Measurements from ENCODE around the gene SUSD2.

SUSD2 gene

GRCh38 chr22:24146194-24146616 lies 35.1 kb upstream of the SUSD2 start:
- Mint-ChIP-seq H3K27ac (peak overlapping the region; percentile 75), H3K36me3 (no peaks in the 10 kb centered on the region), H3K4me1 (ENCODE audit: low read depth) (peaks cover 82% of the 10 kb centered on the region), H3K9me3 (ENCODE audit: low read depth) (no peaks in the 10 kb centered on the region), H3K27me3 (no peaks in the 10 kb centered on the region), H3K4me3 (peak overlapping the region; percentile 49)

- no peak overlapping the region for H3K4me3 Mint-ChIP-seq
- H3K9me3 Mint-ChIP-seq (ENCODE audit: low read depth), result no peaks in the 10 kb centered on the region
- peaks cover 81% of the 10 kb centered on the region for H3K4me1 Mint-ChIP-seq (ENCODE audit: low read depth)
- H3K27ac Mint-ChIP-seq, result no peak overlapping the region
- no peaks in the 10 kb centered on the region for H3K27me3 Mint-ChIP-seq
- no peaks in the 10 kb centered on the region for H3K36me3 Mint-ChIP-seq
Observed at GRCh38 chr22:24146791-24147353, 34.4 kb upstream of the SUSD2 start.

GRCh38 chr22:24147666-24148065 lies 33.6 kb upstream of the SUSD2 start:
- no peaks in the 10 kb centered on the region for H3K9me3 Mint-ChIP-seq (ENCODE audit: low read depth)
- H3K27ac Mint-ChIP-seq, result peak overlapping the region; percentile 84
- H3K4me1 Mint-ChIP-seq (ENCODE audit: low read depth), result peaks cover 81% of the 10 kb centered on the region
- no peaks in the 10 kb centered on the region for H3K27me3 Mint-ChIP-seq
- H3K4me3 Mint-ChIP-seq, result no peak overlapping the region
- H3K36me3 Mint-ChIP-seq, result no peaks in the 10 kb centered on the region

GRCh38 chr22:24148266-24149197 lies 32.8 kb upstream of the SUSD2 start:
- H3K4me1 Mint-ChIP-seq (ENCODE audit: low read depth), result peaks cover 82% of the 10 kb centered on the region
- H3K27me3 Mint-ChIP-seq, result no peaks in the 10 kb centered on the region
- H3K27ac Mint-ChIP-seq, result peak overlapping the region; percentile 67
- H3K4me3 Mint-ChIP-seq, result no peak overlapping the region
- no peaks in the 10 kb centered on the region for H3K36me3 Mint-ChIP-seq
- H3K9me3 Mint-ChIP-seq (ENCODE audit: low read depth), result no peaks in the 10 kb centered on the region

- no peaks in the 10 kb centered on the region for H3K27me3 Mint-ChIP-seq
- no peaks in the 10 kb centered on the region for H3K36me3 Mint-ChIP-seq
- no peaks in the 10 kb centered on the region for H3K9me3 Mint-ChIP-seq (ENCODE audit: low read depth)
- peaks cover 82% of the 10 kb centered on the region for H3K4me1 Mint-ChIP-seq (ENCODE audit: low read depth)
- H3K4me3 Mint-ChIP-seq, result no peak overlapping the region
- H3K27ac Mint-ChIP-seq, result peak overlapping the region; percentile 61
Observed at GRCh38 chr22:24149198-24149590, 32.1 kb upstream of the SUSD2 start.

- Mint-ChIP-seq H3K4me1 (ENCODE audit: low read depth) (peaks cover 85% of the 10 kb centered on the region), H3K9me3 (ENCODE audit: low read depth) (no peaks in the 10 kb centered on the region), H3K4me3 (peak overlapping the region; percentile 13), H3K27me3 (no peaks in the 10 kb centered on the region), H3K27ac (peak overlapping the region; percentile 87), H3K36me3 (no peaks in the 10 kb centered on the region)
Observed at GRCh38 chr22:24153353-24153752, 27.9 kb upstream of the SUSD2 start.

- no peaks in the 10 kb centered on the region for H3K9me3 Mint-ChIP-seq (ENCODE audit: low read depth)
- H3K4me1 Mint-ChIP-seq (ENCODE audit: low read depth), result peaks cover 86% of the 10 kb centered on the region
- H3K4me3 Mint-ChIP-seq, result peak overlapping the region; percentile 59
- no peaks in the 10 kb centered on the region for H3K27me3 Mint-ChIP-seq
- no peaks in the 10 kb centered on the region for H3K36me3 Mint-ChIP-seq
- H3K27ac Mint-ChIP-seq, result peak overlapping the region; percentile 87
Observed at GRCh38 chr22:24153959-24154358, 27.3 kb upstream of the SUSD2 start.

GRCh38 chr22:24154826-24155225 lies 26.5 kb upstream of the SUSD2 start:
- Mint-ChIP-seq H3K4me3 (peak overlapping the region; percentile 59), H3K9me3 (ENCODE audit: low read depth) (no peaks in the 10 kb centered on the region), H3K27me3 (no peaks in the 10 kb centered on the region), H3K36me3 (no peaks in the 10 kb centered on the region), H3K27ac (no peak overlapping the region), H3K4me1 (ENCODE audit: low read depth) (peaks cover 87% of the 10 kb centered on the region)

- no peaks in the 10 kb centered on the region for H3K9me3 Mint-ChIP-seq (ENCODE audit: low read depth)
- H3K27ac Mint-ChIP-seq, result peak overlapping the region; percentile 29
- H3K36me3 Mint-ChIP-seq, result no peaks in the 10 kb centered on the region
- peak overlapping the region; percentile 59 for H3K4me3 Mint-ChIP-seq
- peaks cover 86% of the 10 kb centered on the region for H3K4me1 Mint-ChIP-seq (ENCODE audit: low read depth)
- H3K27me3 Mint-ChIP-seq, result no peaks in the 10 kb centered on the region
Observed at GRCh38 chr22:24155627-24156140, 25.6 kb upstream of the SUSD2 start.

GRCh38 chr22:24156141-24156912 lies 25.0 kb upstream of the SUSD2 start:
- no peaks in the 10 kb centered on the region for H3K36me3 Mint-ChIP-seq
- no peaks in the 10 kb centered on the region for H3K27me3 Mint-ChIP-seq
- H3K4me1 Mint-ChIP-seq (ENCODE audit: low read depth), result peaks cover 90% of the 10 kb centered on the region
- no peaks in the 10 kb centered on the region for H3K9me3 Mint-ChIP-seq (ENCODE audit: low read depth)
- H3K4me3 Mint-ChIP-seq, result peak overlapping the region; percentile 87
- peak overlapping the region; percentile 87 for H3K27ac Mint-ChIP-seq

GRCh38 chr22:24156913-24157821 lies 24.1 kb upstream of the SUSD2 start:
- peaks cover 87% of the 10 kb centered on the region for H3K4me1 Mint-ChIP-seq (ENCODE audit: low read depth)
- H3K27ac Mint-ChIP-seq, result peak overlapping the region; percentile 87
- H3K4me3 Mint-ChIP-seq, result peak overlapping the region; percentile 87
- no peaks in the 10 kb centered on the region for H3K9me3 Mint-ChIP-seq (ENCODE audit: low read depth)
- no peaks in the 10 kb centered on the region for H3K36me3 Mint-ChIP-seq
- H3K27me3 Mint-ChIP-seq, result no peaks in the 10 kb centered on the region

GRCh38 chr22:24157822-24158135 lies 23.5 kb upstream of the SUSD2 start:
- H3K4me1 Mint-ChIP-seq (ENCODE audit: low read depth), result peaks cover 87% of the 10 kb centered on the region
- H3K9me3 Mint-ChIP-seq (ENCODE audit: low read depth), result no peaks in the 10 kb centered on the region
- no peaks in the 10 kb centered on the region for H3K27me3 Mint-ChIP-seq
- H3K4me3 Mint-ChIP-seq, result peak overlapping the region; percentile 87
- no peaks in the 10 kb centered on the region for H3K36me3 Mint-ChIP-seq
- peak overlapping the region; percentile 87 for H3K27ac Mint-ChIP-seq

- H3K4me3 Mint-ChIP-seq, result no peak overlapping the region
- H3K4me1 Mint-ChIP-seq (ENCODE audit: low read depth), result peaks cover 70% of the 10 kb centered on the region
- no peaks in the 10 kb centered on the region for H3K9me3 Mint-ChIP-seq (ENCODE audit: low read depth)
- no peaks in the 10 kb centered on the region for H3K36me3 Mint-ChIP-seq
- peak overlapping the region; percentile 87 for H3K27ac Mint-ChIP-seq
- H3K27me3 Mint-ChIP-seq, result no peaks in the 10 kb centered on the region
Observed at GRCh38 chr22:24159650-24160049, 21.6 kb upstream of the SUSD2 start.

GRCh38 chr22:24160546-24160945 lies 20.7 kb upstream of the SUSD2 start:
- peaks cover 61% of the 10 kb centered on the region for H3K4me1 Mint-ChIP-seq (ENCODE audit: low read depth)

More at GRCh38 chr22:24160546-24160945, 20.7 kb upstream of the SUSD2 start:
- Mint-ChIP-seq H3K36me3 (no peaks in the 10 kb centered on the region), H3K27me3 (no peaks in the 10 kb centered on the region), H3K9me3 (ENCODE audit: low read depth) (no peaks in the 10 kb centered on the region), H3K4me3 (no peak overlapping the region), H3K27ac (peak overlapping the region; percentile 87)

Measured in activated naive CD8-positive, alpha-beta T cell (primary cell).